NB4 (cell line): Measurements from ENCODE around the gene AGT.

ENCODE experiments used
- MYC ChIP-seq: IDR thresholded peaks from 2 replicates; pipeline ENCODE4 v1.6.1; 2011; ENCODE audit warnings: low read depth, low read length
- POLR2A ChIP-seq: IDR thresholded peaks from 2 replicates; pipeline ENCODE4 v1.6.1; 2011; ENCODE audit warnings: mild to moderate bottlenecking; ENCODE audit not compliant: insufficient read length; ENCODE audit errors: extremely low read depth
- TF ChIP-seq, protein P1 (sequence below): IDR thresholded peaks from one replicate; pipeline ENCODE4 v1.5.1; 2012; ENCODE audit warnings: low read depth, low read length
- TF ChIP-seq, protein P2 (sequence below): IDR thresholded peaks from 2 replicates; pipeline ENCODE4 v1.6.1; 2011; ENCODE audit warnings: low read depth, low read length

DNA sequence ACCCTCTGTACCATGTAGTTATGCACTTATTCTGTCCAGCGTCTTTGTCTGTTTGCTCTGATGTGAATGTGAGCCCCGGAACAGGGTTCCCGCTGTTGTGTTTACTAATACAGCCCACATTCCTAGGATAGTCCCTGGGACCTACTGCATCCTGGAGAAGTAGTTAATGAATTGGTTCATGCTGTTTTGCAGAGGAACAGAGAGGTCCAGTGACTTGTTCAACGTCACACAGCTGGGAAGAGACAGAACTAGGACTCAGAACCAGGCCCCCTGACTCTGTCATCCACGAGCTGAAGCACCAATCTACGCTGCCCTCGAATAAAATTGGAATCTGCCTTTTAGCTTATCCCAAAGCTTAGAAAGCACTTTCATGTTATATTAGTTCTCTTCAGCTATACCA lies 784 bp downstream of the AGT start:
- TF ChIP-seq, protein P1, sequence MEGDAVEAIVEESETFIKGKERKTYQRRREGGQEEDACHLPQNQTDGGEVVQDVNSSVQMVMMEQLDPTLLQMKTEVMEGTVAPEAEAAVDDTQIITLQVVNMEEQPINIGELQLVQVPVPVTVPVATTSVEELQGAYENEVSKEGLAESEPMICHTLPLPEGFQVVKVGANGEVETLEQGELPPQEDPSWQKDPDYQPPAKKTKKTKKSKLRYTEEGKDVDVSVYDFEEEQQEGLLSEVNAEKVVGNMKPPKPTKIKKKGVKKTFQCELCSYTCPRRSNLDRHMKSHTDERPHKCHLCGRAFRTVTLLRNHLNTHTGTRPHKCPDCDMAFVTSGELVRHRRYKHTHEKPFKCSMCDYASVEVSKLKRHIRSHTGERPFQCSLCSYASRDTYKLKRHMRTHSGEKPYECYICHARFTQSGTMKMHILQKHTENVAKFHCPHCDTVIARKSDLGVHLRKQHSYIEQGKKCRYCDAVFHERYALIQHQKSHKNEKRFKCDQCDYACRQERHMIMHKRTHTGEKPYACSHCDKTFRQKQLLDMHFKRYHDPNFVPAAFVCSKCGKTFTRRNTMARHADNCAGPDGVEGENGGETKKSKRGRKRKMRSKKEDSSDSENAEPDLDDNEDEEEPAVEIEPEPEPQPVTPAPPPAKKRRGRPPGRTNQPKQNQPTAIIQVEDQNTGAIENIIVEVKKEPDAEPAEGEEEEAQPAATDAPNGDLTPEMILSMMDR = no peak
- TF ChIP-seq POLR2A = no peak
- TF ChIP-seq, protein P2, sequence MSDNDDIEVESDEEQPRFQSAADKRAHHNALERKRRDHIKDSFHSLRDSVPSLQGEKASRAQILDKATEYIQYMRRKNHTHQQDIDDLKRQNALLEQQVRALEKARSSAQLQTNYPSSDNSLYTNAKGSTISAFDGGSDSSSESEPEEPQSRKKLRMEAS = no peak
- no peak for TF ChIP-seq MYC
